Neuron (in vitro differentiated cells): Measurements from ENCODE around the gene HTD2.
"Not testable (repeated sequence)": the region's sequence is repeated elsewhere in the genome, so short reads cannot be mapped to it uniquely, and the experiment has no call there.

ENCODE experiments used
- H2AFZ ChIP-seq: one replicate; pipeline ENCODE4 v1.6.1; 2013; ENCODE audit warnings: low read depth, mild to moderate bottlenecking, inconsistent platforms, low read length, moderate library complexity
- H3K27me3 ChIP-seq: one replicate; pipeline ENCODE4 v1.6.1; 2013; ENCODE audit warnings: low read length; ENCODE audit not compliant: insufficient read depth
- H3K36me3 ChIP-seq: one replicate; pipeline ENCODE4 v1.6.1; 2013; ENCODE audit warnings: low read length; ENCODE audit not compliant: insufficient read depth
- H3K4me1 ChIP-seq: one replicate; pipeline ENCODE4 v1.6.1; 2013; ENCODE audit warnings: low read length; ENCODE audit not compliant: insufficient read depth
- H3K4me3 ChIP-seq: 2 replicates; pipeline ENCODE4 v1.5.1; 2013; ENCODE audit warnings: mild to moderate bottlenecking, low read length, moderate library complexity
- H3K9me3 ChIP-seq: one replicate; pipeline ENCODE4 v1.6.1; 2013; ENCODE audit warnings: low read length

The HTD2 gene

GRCh38 chr3:58274027-58274614, 32.2 kb upstream of the HTD2 start:
- H3K4me1 ChIP-seq = no peaks in the 10 kb centered on the region
- no peaks in the 10 kb centered on the region for H3K27me3 ChIP-seq
- H3K9me3 ChIP-seq = no peaks in the 10 kb centered on the region
- no peaks in the 10 kb centered on the region for H3K36me3 ChIP-seq
- no peak overlapping the region for H3K4me3 ChIP-seq
- no peak overlapping the region for H2AFZ ChIP-seq

DNA sequence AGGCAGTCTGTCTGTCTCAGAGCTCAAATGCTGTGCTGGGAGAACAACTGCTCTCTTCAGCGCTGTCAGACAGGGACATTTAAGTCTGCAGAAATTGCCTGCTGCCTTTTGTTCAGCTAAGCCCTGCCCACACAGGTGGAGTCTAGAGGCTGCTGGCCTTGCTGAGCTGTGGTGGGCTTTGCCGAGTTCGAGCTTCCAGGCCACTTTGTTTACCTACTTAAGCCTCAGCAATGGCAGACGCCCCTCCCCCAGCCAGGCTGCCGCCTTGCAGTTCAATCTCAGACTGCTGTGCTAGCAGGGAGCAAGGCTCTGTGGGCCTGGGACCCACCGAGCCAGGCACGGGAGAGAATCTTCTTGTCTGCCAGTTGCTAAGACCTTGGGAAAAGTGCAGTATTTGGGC, 25.3 kb upstream of the HTD2 start:
- H3K27me3 ChIP-seq = no peaks in the 10 kb centered on the region
- no peak overlapping the region for H2AFZ ChIP-seq
- no peaks in the 10 kb centered on the region for H3K9me3 ChIP-seq
- H3K4me3 ChIP-seq = no peak overlapping the region
- H3K36me3 ChIP-seq = no peaks in the 10 kb centered on the region
- H3K4me1 ChIP-seq = no peaks in the 10 kb centered on the region

DNA sequence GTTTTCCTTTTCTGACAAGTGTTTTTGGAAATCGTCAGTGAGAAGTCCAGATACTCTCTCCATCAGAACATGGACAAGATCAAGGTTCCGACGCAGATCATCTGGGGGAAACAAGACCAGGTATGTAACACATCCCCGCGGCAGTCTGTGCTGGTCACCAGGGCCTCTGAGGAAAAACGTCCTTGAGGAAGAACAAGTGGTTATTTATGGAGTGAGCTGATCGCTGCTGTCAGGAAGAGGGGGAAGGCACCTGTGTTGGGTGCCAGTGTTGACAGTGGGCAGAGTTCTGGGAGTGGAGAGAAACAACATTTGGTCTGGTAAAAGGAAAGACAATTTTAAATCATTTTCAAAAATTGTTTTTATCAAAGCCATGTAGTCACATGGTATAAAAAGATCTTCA, 21.0 kb upstream of the HTD2 start:
- H2AFZ ChIP-seq = no peak overlapping the region
- no peaks in the 10 kb centered on the region for H3K4me1 ChIP-seq
- H3K9me3 ChIP-seq = no peaks in the 10 kb centered on the region
- H3K27me3 ChIP-seq = no peaks in the 10 kb centered on the region
- H3K36me3 ChIP-seq = no peaks in the 10 kb centered on the region
- H3K4me3 ChIP-seq = no peak overlapping the region

- Histone ChIP-seq H2AFZ (no peak overlapping the region), H3K9me3 (no peaks in the 10 kb centered on the region), H3K4me3 (no peak overlapping the region), H3K4me1 (no peaks in the 10 kb centered on the region), H3K27me3 (no peaks in the 10 kb centered on the region), H3K36me3 (no peaks in the 10 kb centered on the region)
Measured at GRCh38 chr3:58287354-58287753, 19.0 kb upstream of the HTD2 start.

DNA sequence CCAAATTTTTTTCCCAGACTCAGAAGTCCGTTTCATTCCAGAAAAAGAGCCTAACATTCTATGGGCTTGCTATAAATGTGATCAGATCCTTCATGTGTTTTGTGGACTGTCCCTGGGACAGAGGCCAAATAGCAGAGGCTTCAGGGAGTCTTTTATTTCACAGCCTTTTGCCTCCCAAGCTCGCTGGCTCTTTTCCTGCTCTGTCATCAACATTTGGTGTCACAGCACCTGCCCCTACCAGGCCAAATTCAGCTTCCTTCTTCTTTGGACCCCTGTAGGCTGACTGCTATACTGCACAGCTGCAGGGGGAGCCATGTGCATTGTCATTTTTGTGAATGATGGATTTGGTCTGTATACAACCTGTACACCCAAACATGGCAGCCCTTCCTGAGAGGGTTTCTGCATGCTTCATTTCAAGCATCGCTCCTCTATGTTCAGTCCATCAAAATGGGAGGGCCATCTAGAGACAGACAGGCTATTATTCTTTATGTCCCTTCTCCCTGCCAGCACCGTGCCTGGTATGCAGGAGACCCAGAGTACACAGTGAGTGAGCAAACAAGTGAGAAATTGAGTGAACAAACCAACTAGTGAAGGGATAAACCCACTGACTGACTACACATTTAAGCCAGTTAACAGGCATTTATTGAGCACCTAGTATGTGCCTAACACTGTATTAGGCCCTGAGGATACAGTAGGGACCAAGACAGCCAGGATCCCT, 18.1 kb upstream of the HTD2 start:
- no peaks in the 10 kb centered on the region for H3K27me3 ChIP-seq
- no peaks in the 10 kb centered on the region for H3K36me3 ChIP-seq

DNA sequence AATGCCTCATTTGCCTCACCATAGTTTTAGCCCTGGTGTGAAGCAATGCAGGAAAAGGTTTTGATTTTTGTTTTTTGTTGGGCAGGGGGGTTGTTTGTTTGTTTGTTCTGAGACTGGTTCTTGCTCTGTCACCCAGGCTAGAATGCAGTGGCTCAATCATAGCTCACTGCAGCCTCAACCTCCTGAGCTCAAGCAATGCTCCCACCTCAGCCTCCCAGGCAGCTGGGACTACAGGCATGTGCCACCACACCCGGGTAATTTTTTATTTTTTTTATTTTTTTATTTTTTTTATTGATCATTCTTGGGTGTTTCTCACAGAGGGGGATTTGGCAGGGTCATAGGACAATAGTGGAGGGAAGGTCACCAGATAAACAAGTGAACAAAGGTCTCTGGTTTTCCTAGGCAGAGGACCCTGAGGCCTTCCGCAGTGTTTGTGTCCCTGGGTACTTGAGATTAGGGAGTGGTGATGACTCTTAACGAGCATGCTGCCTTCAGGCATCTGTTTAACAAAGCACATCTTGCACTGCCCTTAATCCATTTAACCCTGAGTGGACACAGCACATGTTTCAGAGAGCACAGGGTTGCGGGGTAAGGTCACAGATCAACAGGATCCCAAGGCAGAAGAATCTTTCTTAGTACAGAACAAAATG, 17.2 kb upstream of the HTD2 start:
- H2AFZ ChIP-seq, H3K4me3 ChIP-seq, H3K36me3 ChIP-seq, H3K9me3 ChIP-seq, H3K4me1 ChIP-seq, H3K27me3 ChIP-seq: not testable (repeated sequence)

More for the DNA sequence above, 18.1 kb upstream of the HTD2 start:
- Histone ChIP-seq H2AFZ (no peak overlapping the region), H3K4me3 (no peak overlapping the region), H3K9me3 (no peaks in the 10 kb centered on the region), H3K4me1 (no peaks in the 10 kb centered on the region)

DNA sequence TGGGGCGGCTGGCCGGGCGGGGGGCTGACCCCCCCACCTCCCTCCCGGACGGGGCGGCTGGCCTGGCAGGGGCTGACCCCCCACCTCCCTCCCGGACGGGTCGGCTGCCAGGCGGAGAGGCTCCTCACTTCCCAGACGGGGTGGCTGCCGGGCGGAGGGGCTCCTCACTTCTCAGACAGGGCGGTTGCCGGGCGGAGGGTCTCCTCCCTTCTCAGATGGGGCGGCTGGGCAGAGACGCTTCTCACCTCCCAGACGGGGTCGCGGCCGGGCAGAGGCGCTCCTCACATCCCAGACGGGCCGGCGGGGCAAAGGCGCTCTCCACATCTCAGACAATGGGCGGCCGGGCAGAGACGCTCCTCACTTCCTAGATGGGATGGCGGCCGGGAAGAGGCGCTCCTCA, 15.9 kb upstream of the HTD2 start:
- not testable (repeated sequence) for H2AFZ ChIP-seq, H3K4me1 ChIP-seq, H3K9me3 ChIP-seq, H3K4me3 ChIP-seq, H3K36me3 ChIP-seq, H3K27me3 ChIP-seq

GRCh38 chr3:58291671-58292338, 14.5 kb upstream of the HTD2 start:
- H3K4me1 ChIP-seq = no peaks in the 10 kb centered on the region
- H3K9me3 ChIP-seq = no peaks in the 10 kb centered on the region
- no peaks in the 10 kb centered on the region for H3K36me3 ChIP-seq
- no peak overlapping the region for H2AFZ ChIP-seq
- H3K4me3 ChIP-seq = no peak overlapping the region
- H3K27me3 ChIP-seq = peaks cover 6% of the 10 kb centered on the region

- H3K36me3 ChIP-seq = no peaks in the 10 kb centered on the region
- H3K9me3 ChIP-seq = no peaks in the 10 kb centered on the region
- H2AFZ ChIP-seq = no peak overlapping the region
- no peaks in the 10 kb centered on the region for H3K4me1 ChIP-seq
- H3K4me3 ChIP-seq = no peak overlapping the region
- H3K27me3 ChIP-seq = peaks cover 11% of the 10 kb centered on the region
Measured at GRCh38 chr3:58292866-58293265, 13.5 kb upstream of the HTD2 start.

GRCh38 chr3:58293516-58293915, 12.8 kb upstream of the HTD2 start:
- no peaks in the 10 kb centered on the region for H3K4me1 ChIP-seq
- no peaks in the 10 kb centered on the region for H3K9me3 ChIP-seq
- H3K27me3 ChIP-seq = peaks cover 12% of the 10 kb centered on the region
- H3K4me3 ChIP-seq = no peak overlapping the region
- H2AFZ ChIP-seq = no peak overlapping the region
- no peaks in the 10 kb centered on the region for H3K36me3 ChIP-seq

DNA sequence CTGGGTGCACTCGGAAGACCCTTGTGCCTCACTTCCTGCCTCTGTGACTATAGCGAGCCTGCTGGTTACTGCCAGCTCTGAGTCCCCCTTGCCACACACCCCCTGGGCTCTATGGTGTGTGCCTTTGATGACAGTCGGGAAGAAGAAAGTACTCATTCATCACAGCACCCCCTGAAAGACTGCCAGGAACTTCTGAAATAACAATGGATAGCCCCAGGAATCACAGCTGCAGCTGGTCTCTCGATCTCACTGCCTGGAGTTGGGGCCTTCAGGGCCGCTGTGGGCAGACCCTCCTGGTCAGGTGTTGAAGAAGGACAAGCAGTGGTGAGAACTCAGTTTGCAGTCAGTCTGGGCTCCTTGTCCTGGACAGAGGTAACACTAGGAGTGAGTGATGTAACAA, 10.1 kb upstream of the HTD2 start:
- Histone ChIP-seq H3K4me3 (no peak overlapping the region), H3K9me3 (no peaks in the 10 kb centered on the region), H2AFZ (no peak overlapping the region), H3K4me1 (peaks cover 3% of the 10 kb centered on the region), H3K36me3 (no peaks in the 10 kb centered on the region), H3K27me3 (peaks cover 19% of the 10 kb centered on the region)

GRCh38 chr3:58296843-58297242, 9.5 kb upstream of the HTD2 start:
- H3K36me3 ChIP-seq = no peaks in the 10 kb centered on the region
- no peak overlapping the region for H2AFZ ChIP-seq
- peaks cover 3% of the 10 kb centered on the region for H3K4me1 ChIP-seq
- no peak overlapping the region for H3K4me3 ChIP-seq
- H3K27me3 ChIP-seq = peaks cover 24% of the 10 kb centered on the region
- H3K9me3 ChIP-seq = no peaks in the 10 kb centered on the region

DNA sequence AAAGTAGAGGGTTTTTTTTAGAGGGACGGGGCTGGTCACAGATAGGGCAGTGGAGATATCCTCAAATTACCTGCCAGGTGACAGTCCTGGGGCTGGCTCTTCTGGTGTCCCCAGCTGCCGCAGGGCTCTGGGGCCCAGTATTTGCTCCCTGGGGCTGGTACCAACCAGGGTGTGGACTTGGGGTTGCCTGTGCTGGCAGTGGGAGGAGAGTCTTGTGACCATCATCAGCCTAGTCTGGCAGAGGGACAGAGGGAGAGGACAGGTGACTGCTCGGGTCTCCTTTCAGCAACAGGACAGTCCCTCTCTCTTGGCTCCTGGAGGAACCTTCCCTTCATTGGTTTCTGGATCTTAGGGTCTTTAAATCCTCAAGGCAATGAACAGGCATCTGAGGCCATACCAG, 8.1 kb upstream of the HTD2 start:
- Histone ChIP-seq H3K4me3 (no peak overlapping the region), H2AFZ (no peak overlapping the region), H3K4me1 (peaks cover 3% of the 10 kb centered on the region), H3K36me3 (no peaks in the 10 kb centered on the region), H3K27me3 (peaks cover 24% of the 10 kb centered on the region), H3K9me3 (no peaks in the 10 kb centered on the region)
